Measurements from ENCODE around the gene RIC1.

The RIC1 gene

GRCh38 chr9:5628530-5629311 is at the start of gene RIC1:
Gene RIC1, plus strand, starts transcription at chr9:5629107. Its CDS starts 203 bp downstream, at chr9:5629310.
- no peaks in the 10 kb centered on the region for H3K36me3 ChIP-seq (ENCODE audit: control insufficient read depth in 2 of 2, insufficient read depth in 1 of 2, low read length in 2 of 2)
- peaks cover 3% of the 10 kb centered on the region; the same call in 1 of the 2 replicates for H3K4me1 ChIP-seq (ENCODE audit: control insufficient read depth, insufficient read depth, low read length)
- CTCF ChIA-PET, result interaction anchor here (2.2 kb wide), 1 partner anchor 28 kb away, joined by 7 read pairs; no protein-coding TSS in a partner anchor
- H3K9me3 ChIP-seq (ENCODE audit: control insufficient read depth, insufficient read depth, low read depth, low read length), result no peaks in the 10 kb centered on the region
- H3K4me3 ChIP-seq (ENCODE audit: low read depth, low read length), result peak within 1 kb of the TSS; percentile 70
- H3K27ac ChIP-seq (ENCODE audit: extremely low read depth, low read depth, low read length), result peak within 1 kb of the TSS; percentile 81
- POLR2A ChIA-PET, result interaction anchor here (0.5 to 1.5 kb wide), 25 partner anchors 9 to 962 kb away, joined by 3 to 16 read pairs (median 3); partner anchors contain the start of genes CD274, JAK2, PLGRKT and SPATA6L
- TF ChIP-seq ZNF433 (tag by site-specific recombination; IDR thresholded peaks at IDR 0.05; ENCODE audit: low read depth) (no peak), SETDB1 (IDR thresholded peaks at IDR 0.05; ENCODE audit: insufficient read length, low read length) (no peak), ZNF768 (tag by site-specific recombination; IDR thresholded peaks at IDR 0.05) (no peak), ZNF18 (tag by site-specific recombination; IDR thresholded peaks at IDR 0.05) (no peak), SP3 (tag by site-specific recombination; IDR thresholded peaks at IDR 0.05) (peak; percentile 60), ZNF677 (tag by site-specific recombination; IDR thresholded peaks at IDR 0.05) (no peak), ZNF292 (tag by site-specific recombination; IDR thresholded peaks at IDR 0.05; ENCODE audit: borderline replicate concordance, low read depth) (no peak), ZNF140 (tag by site-specific recombination; IDR thresholded peaks at IDR 0.05) (no peak), ZBTB26 (tag by site-specific recombination; optimal IDR thresholded peaks at IDR 0.05) (peak; percentile 65), ZBTB7A (tag by site-specific recombination; IDR thresholded peaks at IDR 0.05; ENCODE audit: low read depth) (no peak), TCF7L2 (IDR thresholded peaks at IDR 0.05; ENCODE audit: borderline replicate concordance, low read depth, low read length) (no peak), KLF16 (tag by site-specific recombination; IDR thresholded peaks at IDR 0.05) (0 out of 2 replicates have a peak, but pooled peaks have one; percentile 61), ZNF398 (tag by site-specific recombination; IDR thresholded peaks at IDR 0.05) (peak; percentile 66; the same call in 1 of the 2 replicates), SP2 (tag by site-specific recombination; IDR thresholded peaks at IDR 0.05) (peak; percentile 66), PATZ1 (tag by site-specific recombination; IDR thresholded peaks at IDR 0.05) (peak; percentile 66), ZSCAN30 (tag by site-specific recombination; IDR thresholded peaks at IDR 0.05) (0 out of 2 replicates have a peak, but pooled peaks have one; percentile 33), ZNF394 (tag by site-specific recombination; IDR thresholded peaks at IDR 0.05; ENCODE audit: borderline replicate concordance) (no peak), ZNF202 (tag by site-specific recombination; IDR thresholded peaks at IDR 0.05; ENCODE audit: borderline replicate concordance) (0 out of 2 replicates have a peak, but pooled peaks have one; percentile 16), KLF1 (tag by site-specific recombination; IDR thresholded peaks at IDR 0.05) (peak; percentile 47; the same call in 1 of the 2 replicates), ZNF341 (tag by site-specific recombination; IDR thresholded peaks at IDR 0.05; ENCODE audit: low read depth) (peak; percentile 20; the same call in 1 of the 2 replicates), ZNF623 (tag by site-specific recombination; IDR thresholded peaks at IDR 0.05) (no peak), ZNF146 (tag by site-specific recombination; IDR thresholded peaks at IDR 0.05) (no peak), WT1 (tag by site-specific recombination; IDR thresholded peaks at IDR 0.05) (no peak; the same call in 1 of the 2 replicates), ZNF76 (tag by site-specific recombination; IDR thresholded peaks at IDR 0.05; ENCODE audit: borderline replicate concordance, low read depth) (peak; percentile 21; the same call in 1 of the 2 replicates), SP7 (tag by site-specific recombination; IDR thresholded peaks at IDR 0.05) (0 out of 2 replicates have a peak, but pooled peaks have one; percentile 20), ZNF560 (tag by site-specific recombination; IDR thresholded peaks at IDR 0.05; ENCODE audit: borderline replicate concordance) (no peak), HOXC10 (CRISPR knock-in tag; IDR thresholded peaks at IDR 0.05) (peak; percentile 58; the same call in 1 of the 2 replicates), KLF8 (tag by site-specific recombination; IDR thresholded peaks at IDR 0.05) (peak; percentile 73; the same call in 1 of the 2 replicates), ZNF610 (tag by site-specific recombination; IDR thresholded peaks at IDR 0.05; ENCODE audit: borderline replicate concordance) (no peak), ZXDB (tag by site-specific recombination; IDR thresholded peaks at IDR 0.05) (peak; percentile 30; the same call in 1 of the 2 replicates), ZNF138 (tag by site-specific recombination; IDR thresholded peaks at IDR 0.05; ENCODE audit: borderline replicate concordance) (no peak)
